Activated naive CD4-positive, alpha-beta T cell (primary cell): ENCODE results near the gene TOX4.

ENCODE experiments used
- DNase-seq, 4 experiments: peaks; one replicate each; lab custom pipeline; 2025; lab: John Stamatoyannopoulos, UW

TOX4 gene

GRCh38 chr14:21503376-21503775 lies 26.4 kb downstream of the TOX4 start:
- DNase-seq, result no peak

GRCh38 chr14:21505012-21505553 lies 28.1 kb downstream of the TOX4 start:
- DNase-seq, result no peak

- DNase-seq, result no peak
Observed at GRCh38 chr14:21506557-21506956, 29.6 kb downstream of the TOX4 start.

GRCh38 chr14:21509432-21510143 lies 32.6 kb downstream of the TOX4 start:
- no peak for DNase-seq

GRCh38 chr14:21510735-21511657 lies 34.0 kb downstream of the TOX4 start, which contains the start of gene METTL3:
Gene METTL3, minus strand, starts transcription at chr14:21511340. Its CDS starts 117 bp downstream, at chr14:21511223.
- peak; percentile 66 to 88 (median 76) for DNase-seq

- no peak for DNase-seq
Observed at GRCh38 chr14:21514341-21514740, 37.3 kb downstream of the TOX4 start.

- DNase-seq, result no peak
Observed at GRCh38 chr14:21518725-21519124, 41.7 kb downstream of the TOX4 start.

GRCh38 chr14:21520767-21521166 lies 43.8 kb downstream of the TOX4 start:
- no peak for DNase-seq

GRCh38 chr14:21521501-21521900 lies 44.5 kb downstream of the TOX4 start:
- no peak for DNase-seq

- DNase-seq, result no peak
Observed at GRCh38 chr14:21523203-21523602, 46.2 kb downstream of the TOX4 start.

- DNase-seq, result no peak
Observed at GRCh38 chr14:21524575-21525490, 47.8 kb downstream of the TOX4 start.

GRCh38 chr14:21525571-21525961 lies 48.6 kb downstream of the TOX4 start:
- no peak for DNase-seq

GRCh38 chr14:21525962-21526671 lies 49.1 kb downstream of the TOX4 start, which contains the start of gene SALL2:
Gene SALL2, minus strand, starts transcription at chr14:21526346. Its CDS starts 219 bp downstream, at chr14:21526127.
- DNase-seq, result peak in 3 of 4 experiments; percentile 11 to 52 (median 27)

- DNase-seq, result no peak
Observed at GRCh38 chr14:21526672-21527317, 49.8 kb downstream of the TOX4 start.

- no peak for DNase-seq
Observed at GRCh38 chr14:21527318-21527679, 50.3 kb downstream of the TOX4 start.

GRCh38 chr14:21528381-21529348 lies 51.7 kb downstream of the TOX4 start:
- no peak for DNase-seq

GRCh38 chr14:21529515-21529914 lies 52.5 kb downstream of the TOX4 start:
- no peak for DNase-seq

GRCh38 chr14:21533294-21533693 lies 56.3 kb downstream of the TOX4 start:
- no peak for DNase-seq

- DNase-seq, result no peak
Observed at GRCh38 chr14:21534576-21534975, 57.6 kb downstream of the TOX4 start.
